Central memory CD4-positive, alpha-beta T cell (primary cell): ENCODE results near the gene ZNF625.
"Not testable (repeated sequence)": the region's sequence is repeated elsewhere in the genome, so short reads cannot be mapped to it uniquely, and the experiment has no call there.

Source experiments
- DNase-seq: peaks from one replicate; pipeline ENCODE4 v3.0.0; 2022

ZNF625 gene

DNA sequence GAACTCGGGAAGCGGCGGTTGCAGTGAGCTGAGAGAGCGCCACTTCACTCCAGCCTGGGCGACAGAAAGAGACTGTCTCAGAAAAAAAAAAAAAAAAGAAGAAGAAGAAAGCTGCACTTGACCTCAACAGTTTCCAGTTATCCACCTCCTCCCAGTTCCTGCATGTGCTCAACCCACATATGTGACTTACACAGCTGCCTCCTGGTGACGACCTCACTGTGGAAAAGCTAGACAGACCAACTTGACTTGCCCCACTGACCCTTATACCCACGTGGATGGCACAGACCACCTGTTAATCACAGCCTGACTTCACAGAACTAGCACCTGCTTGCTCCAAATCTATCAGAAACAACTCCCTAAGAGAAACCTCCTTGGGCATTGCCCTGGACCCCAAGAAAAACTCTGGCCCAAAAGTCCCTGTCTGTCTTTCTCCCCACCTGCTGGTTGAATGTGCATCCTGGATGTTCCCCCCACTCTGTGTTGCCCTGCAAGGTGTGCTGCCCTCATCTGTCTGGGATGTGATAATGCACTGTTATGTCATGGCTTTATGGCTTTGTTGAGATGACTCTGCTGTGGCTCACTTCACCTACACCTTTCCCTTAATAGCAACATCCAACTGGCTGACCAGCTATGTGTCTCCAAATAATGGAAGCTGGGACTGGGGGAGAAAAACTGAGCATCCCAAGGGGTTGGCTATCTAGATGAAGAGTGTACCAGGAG, 19.2 kb downstream of the ZNF625 start:
- peak; percentile 27 for DNase-seq

DNA sequence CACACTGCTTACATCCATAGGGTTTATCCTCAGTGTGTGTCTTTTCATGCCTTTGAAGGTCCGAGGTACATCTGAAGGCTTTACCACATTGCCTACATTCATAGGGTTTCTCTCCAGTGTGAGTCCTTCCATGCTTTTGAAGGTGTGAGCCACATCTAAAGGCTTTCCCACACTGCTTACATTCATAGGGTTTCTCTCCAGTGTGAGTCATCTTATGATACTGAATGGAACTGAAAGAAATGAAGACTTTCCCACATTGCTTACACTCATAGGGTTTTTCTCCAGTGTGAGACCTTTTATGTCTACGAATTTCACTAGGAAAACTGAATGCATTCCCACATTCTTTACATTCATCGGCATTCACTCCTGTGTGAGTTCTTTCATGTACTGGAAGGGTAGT, 23.5 kb downstream of the ZNF625 start:
- DNase-seq: no peak

DNA sequence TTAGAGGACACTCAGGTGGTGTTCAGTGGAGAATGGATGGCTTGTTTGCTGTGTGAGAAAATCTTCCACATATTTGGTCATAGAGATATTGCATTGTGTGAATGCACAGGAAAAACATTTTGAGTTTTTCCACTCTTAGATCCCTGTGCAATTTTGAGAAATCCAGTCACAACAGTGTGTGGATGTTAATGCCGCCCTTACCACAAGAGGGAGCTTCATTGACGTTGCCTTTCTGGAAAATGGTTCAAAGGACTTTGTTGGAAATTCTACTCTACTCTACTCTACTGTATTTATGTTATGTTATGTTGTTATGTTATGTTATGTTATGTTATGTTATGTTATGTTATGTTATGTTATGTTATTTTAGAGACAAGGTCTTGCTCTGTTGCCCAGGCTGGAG, 29.8 kb downstream of the ZNF625 start:
- DNase-seq: no peak

DNA sequence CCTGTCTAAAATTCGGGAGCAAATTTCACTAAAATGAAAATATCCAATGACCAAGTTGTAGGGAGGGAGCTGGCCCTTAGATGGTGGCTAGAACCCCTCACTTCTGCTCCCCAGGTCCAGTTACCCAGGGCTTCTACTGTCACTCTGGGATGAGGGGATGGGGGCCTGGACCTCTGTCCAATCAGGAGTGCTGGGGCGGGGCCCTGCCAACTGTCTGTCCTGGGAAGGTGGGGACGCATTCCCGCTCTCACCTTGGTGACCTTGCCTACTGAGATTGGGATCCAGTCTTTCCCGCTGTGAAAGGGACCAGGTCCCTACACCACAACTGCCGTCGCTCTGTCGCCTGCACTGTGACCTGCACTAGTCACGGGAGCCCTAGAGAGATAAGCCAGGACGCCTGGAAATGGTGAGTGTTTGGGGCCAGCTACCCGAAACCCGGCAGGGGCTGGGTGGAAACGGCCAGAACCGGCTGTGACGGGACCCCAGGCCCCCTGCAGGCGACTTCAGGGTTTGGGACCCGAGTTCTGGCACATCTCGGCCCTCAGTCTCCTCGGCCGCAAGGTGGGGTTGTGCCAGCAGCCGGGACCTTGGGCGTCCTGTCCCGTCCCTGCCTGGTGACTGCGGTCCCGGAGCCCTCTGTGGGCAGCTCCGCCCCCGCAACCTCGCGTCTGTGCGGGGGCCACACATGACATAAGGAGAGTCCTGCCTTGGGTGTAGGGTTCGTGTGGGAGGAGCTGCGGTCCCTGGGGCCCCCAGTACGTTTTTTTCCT, 39.1 kb downstream of the ZNF625 start:
- DNase-seq: no peak

DNA sequence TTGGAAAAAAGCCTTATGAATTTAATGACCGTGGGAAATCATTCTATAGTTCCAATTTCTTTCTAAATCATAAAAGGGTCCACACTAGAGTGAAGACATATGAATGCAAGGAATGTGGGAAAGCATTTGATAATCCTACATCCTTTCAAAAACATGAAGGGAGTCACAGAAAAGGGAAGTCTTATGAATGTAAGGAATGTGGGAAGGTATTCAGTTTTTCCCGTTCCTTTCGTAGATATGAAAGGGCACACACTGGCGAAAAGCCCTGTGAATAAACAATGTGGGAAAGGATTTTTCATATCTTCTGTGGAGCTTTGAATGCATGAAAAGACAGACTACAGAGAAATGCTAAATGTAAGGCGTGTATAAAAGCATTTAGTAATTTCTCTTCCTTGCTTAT, 43.4 kb downstream of the ZNF625 start:
- no peak for DNase-seq

DNA sequence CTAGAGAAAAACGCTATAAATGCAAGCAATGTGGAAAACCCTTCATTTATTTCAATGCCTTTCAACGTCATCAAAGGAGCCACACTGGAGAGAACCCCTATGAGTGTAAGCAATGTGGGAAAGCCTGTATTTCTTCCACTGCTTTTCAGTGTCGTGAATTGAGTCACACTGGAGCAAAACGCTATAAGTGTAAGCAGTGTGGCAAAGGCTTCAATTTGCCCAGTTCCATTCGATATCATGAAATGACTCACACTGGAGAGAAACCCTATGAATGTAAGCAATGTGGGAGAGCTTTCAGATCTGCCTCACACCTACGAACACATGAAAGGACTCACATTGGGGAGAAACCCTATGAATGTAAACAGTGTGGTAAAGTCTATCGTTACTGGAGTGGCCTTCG, 43.8 kb downstream of the ZNF625 start:
- DNase-seq: no peak

DNA sequence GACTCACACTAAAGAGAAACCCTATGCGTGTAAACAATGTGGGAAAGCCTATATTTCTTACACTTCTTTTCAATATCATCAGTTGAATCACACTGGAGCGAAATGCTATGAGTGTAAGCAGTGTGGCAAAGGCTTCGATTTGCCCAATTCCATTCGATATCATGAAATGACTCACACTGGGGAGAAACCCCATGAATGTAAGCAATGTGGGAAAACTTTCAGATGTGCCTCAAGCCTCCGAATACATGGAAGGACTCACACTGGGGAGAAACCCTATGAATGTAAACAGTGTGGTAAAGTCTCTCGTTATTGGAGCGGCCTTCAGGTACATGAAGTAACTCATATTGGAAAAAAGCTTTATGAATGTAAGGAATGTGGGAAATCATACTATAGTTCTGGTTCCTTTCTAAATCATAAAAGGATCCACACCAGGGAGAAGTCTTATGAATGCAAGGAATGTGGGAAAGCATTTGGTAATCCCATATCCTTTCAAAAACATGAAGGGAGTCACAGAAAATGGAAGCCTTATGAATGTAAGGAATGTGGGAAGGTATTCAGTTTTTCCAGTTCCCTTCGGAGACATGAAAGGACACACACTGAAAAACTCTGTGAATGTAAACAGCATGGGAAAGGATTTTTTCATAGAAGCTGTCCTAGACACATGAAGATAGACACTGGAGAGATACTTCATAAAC, 44.4 kb downstream of the ZNF625 start:
- no peak for DNase-seq

DNA sequence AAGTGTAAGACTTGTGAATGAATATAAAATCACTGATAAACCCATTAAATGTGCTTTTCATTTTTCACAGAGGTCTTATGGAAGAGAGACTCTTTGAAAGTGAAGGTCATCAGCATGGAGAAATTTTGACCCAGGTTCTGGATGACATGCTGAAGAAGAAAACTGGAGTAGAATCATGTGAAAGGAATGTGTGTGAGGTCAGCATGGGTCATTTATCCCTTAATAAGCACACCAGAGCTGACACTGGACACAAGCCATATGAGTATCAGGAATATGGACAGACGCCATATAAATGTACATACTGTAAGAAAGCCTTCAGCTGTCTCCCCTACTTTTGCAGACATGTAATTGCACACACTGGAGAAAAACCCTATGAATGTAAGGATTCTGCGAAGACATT, 45.4 kb downstream of the ZNF625 start:
- DNase-seq: no peak

DNA sequence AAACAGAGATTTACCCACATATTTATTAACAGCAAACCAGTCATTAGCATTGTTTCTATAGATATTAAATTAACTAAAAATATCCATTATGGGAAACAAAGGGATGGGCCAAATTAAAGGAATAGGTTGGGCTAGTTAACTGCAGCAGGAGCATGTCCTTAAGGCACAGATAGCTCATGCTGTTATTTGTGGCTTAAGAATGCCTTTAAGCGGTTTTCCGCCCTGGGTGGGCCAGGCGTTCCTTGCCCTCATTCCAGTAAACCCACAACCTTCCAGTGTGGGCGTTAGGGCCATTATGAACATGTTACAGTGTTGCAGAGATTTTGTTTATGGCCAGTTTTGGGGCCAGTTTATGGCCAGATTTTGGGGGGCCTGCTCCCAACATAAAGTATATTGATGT, 52.6 kb downstream of the ZNF625 start:
- DNase-seq: not testable (repeated sequence)

DNA sequence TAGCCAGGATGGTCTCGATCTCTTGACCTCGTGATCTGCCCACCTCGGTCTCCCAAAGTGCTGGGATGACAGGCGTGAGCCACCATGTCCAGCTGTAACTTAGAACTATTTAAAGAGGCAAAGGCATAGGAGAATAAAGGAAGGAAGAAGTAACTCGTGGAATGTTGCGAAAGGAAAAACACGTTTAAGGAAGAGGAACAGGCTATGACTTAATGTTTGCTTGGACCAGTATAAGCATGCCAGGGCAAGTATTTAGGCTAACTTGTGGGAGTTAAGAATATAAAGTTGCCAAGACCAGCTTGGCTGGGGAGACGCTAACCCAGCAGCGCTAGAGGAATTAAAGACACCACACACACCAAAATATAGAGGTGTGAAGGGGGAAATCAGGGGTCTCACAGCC, 58.5 kb downstream of the ZNF625 start:
- DNase-seq: no peak

DNA sequence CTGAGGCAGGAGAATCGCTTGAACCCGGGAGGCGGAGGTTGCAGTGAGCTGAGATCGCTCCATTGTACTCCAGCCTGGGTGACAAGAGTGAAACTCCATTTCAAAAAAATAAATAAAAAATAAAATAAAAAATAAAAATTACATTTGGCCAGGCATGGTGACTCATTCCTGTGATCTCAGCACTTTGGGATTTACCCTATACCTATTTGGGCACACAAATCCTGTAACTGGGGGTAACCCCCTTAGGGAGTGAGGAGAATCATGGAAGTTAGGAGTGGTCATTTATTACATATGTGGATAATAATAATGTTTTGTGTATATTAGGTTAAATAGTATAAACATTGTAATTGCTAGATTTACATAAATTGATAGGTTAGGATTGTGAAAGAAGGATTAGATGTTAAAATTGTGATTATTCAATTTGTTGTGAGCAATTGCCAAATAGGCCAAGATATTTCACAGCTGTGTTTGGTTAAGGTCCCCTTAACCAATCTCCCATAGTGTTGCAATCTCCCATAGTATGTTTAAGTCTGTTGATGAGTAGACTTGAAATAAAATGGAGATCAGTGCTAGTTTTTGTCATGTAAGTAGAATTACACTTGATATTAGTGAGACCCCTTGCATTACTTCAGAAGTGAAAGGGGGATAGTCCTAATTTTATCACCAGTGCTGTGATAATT, 61.3 kb downstream of the ZNF625 start:
- DNase-seq: no peak
